Ishikawa (cell line): ENCODE measurements around the gene ADAMTS1.

ENCODE experiments used
- CEBPB ChIP-seq: IDR thresholded peaks from 2 replicates; pipeline ENCODE4 v1.6.1; 2012
- CREB1 ChIP-seq: IDR thresholded peaks from 2 replicates; pipeline ENCODE4 v1.6.1; 2012; ENCODE audit warnings: low read depth
- EGR1 ChIP-seq: IDR thresholded peaks from 2 replicates; pipeline ENCODE4 v1.6.1; 2012
- EP300 ChIP-seq: IDR thresholded peaks from 2 replicates; pipeline ENCODE4 v1.6.1; 2012; ENCODE audit warnings: borderline replicate concordance
- FOXM1 ChIP-seq: IDR thresholded peaks from 2 replicates; pipeline ENCODE4 v1.6.1; 2012; ENCODE audit warnings: low read depth, borderline replicate concordance
- MAX ChIP-seq: IDR thresholded peaks from 2 replicates; pipeline ENCODE4 v1.6.1; 2012
- NFIC ChIP-seq: IDR thresholded peaks from 2 replicates; pipeline ENCODE4 v1.6.1; 2012
- RAD21 ChIP-seq: IDR thresholded peaks from 2 replicates; pipeline ENCODE4 v1.6.1; 2012; ENCODE audit warnings: low read depth
- REST ChIP-seq: IDR thresholded peaks from 2 replicates; pipeline ENCODE4 v1.6.1; 2012; ENCODE audit warnings: low read depth, mild to moderate bottlenecking
- TAF1 ChIP-seq: IDR thresholded peaks from 2 replicates; pipeline ENCODE4 v1.6.1; 2012; ENCODE audit warnings: low read depth, mild to moderate bottlenecking
- TCF12 ChIP-seq: IDR thresholded peaks from 2 replicates; pipeline ENCODE4 v1.6.1; 2012; ENCODE audit warnings: low read depth
- TEAD4 ChIP-seq: IDR thresholded peaks from 2 replicates; pipeline ENCODE4 v1.6.1; 2012
- USF1 ChIP-seq: IDR thresholded peaks from 2 replicates; pipeline ENCODE4 v1.6.1; 2012
- YY1 ChIP-seq: IDR thresholded peaks from 2 replicates; pipeline ENCODE4 v1.6.1; 2012; ENCODE audit warnings: low read depth
- ZBTB7A ChIP-seq: IDR thresholded peaks from 2 replicates; pipeline ENCODE4 v1.6.1; 2012; ENCODE audit warnings: low read depth

The ADAMTS1 gene

GRCh38 chr21:26865857-26866256 is 20.6 kb upstream of the ADAMTS1 start:
- no peak for TF ChIP-seq FOXM1
- TF ChIP-seq ZBTB7A, result no peak
- no peak for TF ChIP-seq CEBPB
- TF ChIP-seq MAX, result no peak
- no peak for TF ChIP-seq NFIC

- no peak for TF ChIP-seq CREB1
- no peak for TF ChIP-seq RAD21
- TF ChIP-seq EGR1, result no peak
- TF ChIP-seq EP300, result no peak
- no peak for TF ChIP-seq FOXM1
- TF ChIP-seq TAF1, result no peak
These were observed 7.2 kb upstream of the ADAMTS1 start for GRCh38 chr21:26852423-26852822.

GRCh38 chr21:26851109-26851944 is 6.1 kb upstream of the ADAMTS1 start:
- TF ChIP-seq NFIC, result no peak
- TF ChIP-seq TEAD4, result no peak
- no peak for TF ChIP-seq EP300
- TF ChIP-seq CEBPB, result no peak
- TF ChIP-seq EGR1, result no peak
- TF ChIP-seq ZBTB7A, result no peak
- TF ChIP-seq YY1, result no peak
- no peak for TF ChIP-seq TAF1
- no peak for TF ChIP-seq MAX
- no peak for TF ChIP-seq RAD21
- no peak for TF ChIP-seq TCF12
- no peak for TF ChIP-seq REST
- no peak for TF ChIP-seq USF1
- no peak for TF ChIP-seq FOXM1

- TF ChIP-seq ZBTB7A (no peak), CEBPB (no peak), NFIC (no peak), EP300 (no peak), RAD21 (peak; percentile 57), MAX (no peak)
These were observed 5.0 kb upstream of the ADAMTS1 start for GRCh38 chr21:26850116-26850643.

- no peak for TF ChIP-seq YY1
- peak; percentile 72 for TF ChIP-seq RAD21
- TF ChIP-seq REST, result no peak
These were observed 4.4 kb upstream of the ADAMTS1 start for GRCh38 chr21:26849428-26850115.

GRCh38 chr21:26847921-26848320 is 2.7 kb upstream of the ADAMTS1 start:
- TF ChIP-seq NFIC (no peak), REST (no peak), TCF12 (no peak), TAF1 (no peak), CREB1 (no peak), TEAD4 (no peak), CEBPB (no peak), YY1 (no peak), RAD21 (no peak), USF1 (no peak), MAX (no peak), ZBTB7A (no peak), EGR1 (no peak), EP300 (no peak), FOXM1 (no peak)
